A375 (cell line): Measurements from ENCODE around the gene CRTC2. TPM values are rescaled to one million over a fixed set of nuclear protein-coding genes. Genes with fewer than 3 reads are reported as not detected.

ENCODE experiments used
- small RNA-seq: library from RNA; depleted of rRNA; stranded (forward); fragments of <200 nt; gene quantifications from one replicate; pipeline ENCODE3, GENCODE V24; 2014
- total RNA-seq: library from RNA; depleted of rRNA; stranded (reverse); fragments of >200 nt; shearing (Covaris generic); gene quantifications from 2 replicates; pipeline ENCODE4 v1.2.3, GENCODE V29; 2014; rRNA removed

CRTC2 gene
- 24.2 and 79.5 TPM in 2 replicates for total RNA-seq

GRCh38 chr1:153958111-153958960 lies at the start of gene CRTC2:
Gene CRTC2, minus strand, starts transcription at chr1:153958612. Its CDS starts 115 bp downstream, at chr1:153958497.

GRCh38 chr1:153990468-153991150 lies 32.2 kb upstream of the CRTC2 start, which contains the start of gene RPS27:
Gene RPS27, plus strand, starts transcription at chr1:153990762. Its CDS starts 35 bp downstream, at chr1:153990797.

GRCh38 chr1:153985941-153986761 lies 27.7 kb upstream of the CRTC2 start, which contains the start of gene RAB13:
Gene RAB13, minus strand, starts transcription at chr1:153986339. Its CDS starts 103 bp downstream, at chr1:153986236.

GRCh38 chr1:153977250-153978240 lies 19.1 kb upstream of the CRTC2 start, which contains the start of gene JTB:
Gene JTB, minus strand, starts transcription at chr1:153977674. Its CDS starts 422 bp downstream, at chr1:153977252.

DNA sequence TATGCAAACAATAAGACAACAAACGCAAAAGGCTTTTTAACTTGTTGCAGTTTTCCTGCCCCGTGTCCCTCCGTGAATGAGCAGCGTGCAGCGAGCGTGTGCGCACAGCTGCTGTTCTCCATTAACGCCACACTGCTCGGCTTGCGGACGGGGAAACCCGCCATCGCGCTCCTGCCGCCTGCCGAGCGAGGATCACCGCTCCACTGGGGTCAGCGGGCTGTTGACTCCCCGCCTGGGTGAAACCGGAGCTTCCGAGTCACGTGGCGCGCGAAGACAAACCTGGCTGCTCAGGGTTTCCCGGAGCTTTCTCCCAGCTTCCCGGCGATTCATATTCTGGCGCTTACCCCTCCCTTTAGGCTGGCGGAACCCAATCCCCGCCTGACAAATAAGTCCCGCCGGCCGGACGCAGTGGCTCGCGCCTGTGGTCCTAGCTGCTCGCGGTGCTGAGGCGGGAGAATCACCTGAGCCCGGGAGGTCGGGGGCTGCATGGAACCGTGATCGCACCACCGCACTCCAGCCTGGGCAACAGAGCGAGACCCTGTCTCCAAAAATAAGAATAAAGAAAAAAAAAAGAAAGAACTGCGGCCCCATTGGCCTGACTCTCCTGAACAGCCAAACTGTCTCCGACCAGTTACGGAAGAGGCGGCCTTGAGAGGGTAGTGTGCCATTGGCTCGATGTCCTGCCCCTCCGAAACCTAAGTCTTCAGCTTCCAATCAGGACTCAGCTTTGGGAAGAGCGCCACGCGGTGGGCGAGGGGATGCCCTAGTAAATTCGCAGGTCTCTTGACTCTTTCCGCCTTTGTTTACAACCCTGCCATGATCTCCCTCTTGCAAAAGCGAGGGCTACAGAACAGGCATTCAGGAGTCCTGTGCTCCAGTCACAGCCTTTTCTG lies 8.9 kb upstream of the CRTC2 start, which contains the start of gene CREB3L4:
TSS of gene CREB3L4 (plus strand) at position 796 of the 893 bp plus-strand sequence. CDS start 624 bp downstream, outside the sequence.

GRCh38 chr1:153963030-153963849 lies 4.8 kb upstream of the CRTC2 start, which contains the start of gene SLC39A1:
Gene SLC39A1, minus strand, starts transcription at chr1:153963537. Its CDS starts 822 bp downstream, at chr1:153962715.

GRCh38 chr1:153946622-153947241 lies 11.7 kb downstream of the CRTC2 start, which contains the start of gene DENND4B:
Gene DENND4B, minus strand, starts transcription at chr1:153946718. Its CDS starts 2,344 bp downstream, at chr1:153944374.

GRCh38 chr1:153922972-153923925 lies 35.2 kb downstream of the CRTC2 start, which contains the start of gene GATAD2B:
Gene GATAD2B, minus strand, starts transcription at chr1:153922972. Its CDS starts 94,625 bp downstream, at chr1:153828347.

Small RNA genes within 50 kb of the gene (small RNA-seq; reads per million reads assigned to genes)
- gene MIR6737 = not detected

Other genes starting within 250 kb of the CRTC2 start
- gene INTS3, start 230.6 kb downstream of the CRTC2 start, total RNA-seq = 37.6 and 41.5 TPM in 2 replicates
- 10.2 and 14.5 TPM in 2 replicates for gene SLC27A3, start 183.2 kb downstream of the CRTC2 start, total RNA-seq
- gene GATAD2B, start 35.6 kb downstream of the CRTC2 start, total RNA-seq = 9.7 and 11.2 TPM in 2 replicates
- gene DENND4B, start 11.9 kb downstream of the CRTC2 start, total RNA-seq = 34.9 and 35.8 TPM in 2 replicates
- gene SLC39A1, start 4.9 kb upstream of the CRTC2 start, total RNA-seq = 180 and 181 TPM in 2 replicates
- 22.7 and 28.3 TPM in 2 replicates for gene CREB3L4, start 9.3 kb upstream of the CRTC2 start, total RNA-seq
- 219 and 221 TPM in 2 replicates for gene JTB, start 19.1 kb upstream of the CRTC2 start, total RNA-seq
- 76.3 and 82.2 TPM in 2 replicates for gene RAB13, start 27.7 kb upstream of the CRTC2 start, total RNA-seq
- gene RPS27, start 32.1 kb upstream of the CRTC2 start, total RNA-seq = 4,591 and 4,593 TPM in 2 replicates
- 0.08 TPM in 1 of 2 replicates, not detected in the other for gene NUP210L, start 196.5 kb upstream of the CRTC2 start, total RNA-seq
- 590 and 822 TPM in 2 replicates for gene TPM3, start 233.5 kb upstream of the CRTC2 start, total RNA-seq
- not detected in 2 replicates for gene CFAP141, start 247.7 kb upstream of the CRTC2 start, total RNA-seq